HCT116 (cell line): ENCODE results near the gene C2orf92. TPM values are rescaled to one million over a fixed set of nuclear protein-coding genes. Genes with fewer than 3 reads are reported as not detected.
"Not testable (repeated sequence)": the region's sequence is repeated elsewhere in the genome, so short reads cannot be mapped to it uniquely, and the experiment has no call there.

ENCODE experiments used
- ATAC-seq: fragments of 200-7000 bp; cut with Tn5 transposase; 2 replicates; pipeline ENCODE4 v1.9.1; 2020; ENCODE audit warnings: mild to moderate bottlenecking, moderate library complexity
- BruUV-seq: library from RNA; stranded (reverse); fragments of 400-500 nt; replicated peaks from 2 replicates; lab custom pipeline; 2021; lab: Mats Ljungman, UMichigan
- CTCF ChIA-PET: fragments of 300-600 bp; sonication (Branson Sonifier 250); formaldehyde crosslinking; loops from one replicate; lab custom pipeline; 2021; ENCODE audit warnings: antibody characterized with exemption; lab: Charles Lee
- POLR2A ChIA-PET: fragments of 300-600, 350-600 bp; sonication (Branson Sonifier 250); formaldehyde crosslinking; loops from one replicate; lab custom pipeline; 2021; ENCODE audit warnings: antibody characterized with exemption; lab: Charles Lee
- RAD21 ChIA-PET, 2 experiments: fragments of 300-600 bp; sonication (Branson Sonifier 250); formaldehyde crosslinking; loops; one replicate each; lab custom pipeline; 2023; ENCODE audit warnings: low total read pairs in 2 of 2; ENCODE audit not compliant: uncharacterized antibody in 2 of 2, unreplicated experiment in 2 of 2, low non-redundant PET in 1 of 2; lab: Charles Lee
- DNase-seq: peaks from one replicate; pipeline ENCODE4 v3.0.0-alpha.2; 2010; ENCODE audit warnings: low read depth, low spot score
- H2AFZ ChIP-seq: fragments of 200-600 bp; shearing (Covaris generic), sonication (generic); 2 replicates; pipeline ENCODE4 v1.6.1; 2017; ENCODE audit warnings: low read depth, mixed run types, mixed read lengths, antibody characterized with exemption, low read length; ENCODE audit not compliant: poor library complexity, severe bottlenecking
- H3K27ac ChIP-seq: 2 replicates; pipeline ENCODE4 v1.5.1; 2012; ENCODE audit warnings: low read depth, low read length
- H3K27me3 ChIP-seq: fragments of 200-600 bp; sonication (generic); 2 replicates; pipeline ENCODE4 v1.6.1; 2016; ENCODE audit warnings: mixed run types, low read length, mixed read lengths; ENCODE audit not compliant: insufficient read depth
- H3K36me3 ChIP-seq, 2 experiments: fragments of 200-500 bp in 1 of 2; fragments of 200-600 bp in 1 of 2; sonication (Bioruptor generic) in 1 of 2; sonication (generic) in 1 of 2; 2 replicates each; pipeline versions ENCODE4 v1.5.1 to v1.6.1; 2014 to 2016; ENCODE audit warnings: low read length in 2 of 2, inconsistent platforms in 1 of 2, mixed read lengths in 1 of 2, mixed run types in 1 of 2; ENCODE audit not compliant: insufficient read depth in 2 of 2, control insufficient read depth in 1 of 2
- H3K4me1 ChIP-seq, 2 experiments: fragments of 200-600 bp in 1 of 2; sonication (generic) in 1 of 2; 2 replicates each; pipeline versions ENCODE4 v1.5.1 to v1.6.1; 2012 to 2017; ENCODE audit warnings: low read length in 2 of 2, inconsistent platforms in 1 of 2, mild to moderate bottlenecking in 1 of 2, mixed read lengths in 1 of 2, mixed run types in 1 of 2, moderate library complexity in 1 of 2; ENCODE audit not compliant: insufficient read depth in 2 of 2, control insufficient read depth in 1 of 2
- H3K4me2 ChIP-seq: fragments of 200-600 bp; sonication (generic); 2 replicates; pipeline ENCODE4 v1.6.1; 2017; ENCODE audit warnings: mixed run types, low read length, mixed read lengths
- H3K4me3 ChIP-seq, 2 experiments: fragments of 200-600 bp in 1 of 2; sonication (generic) in 1 of 2; replicated peaks in 1 of 2; 2 replicates each; pipeline ENCODE4 v1.5.1; 2011 to 2016; ENCODE audit warnings: low read length in 2 of 2, control low read depth in 1 of 2, low read depth in 1 of 2, mild to moderate bottlenecking in 1 of 2, mixed read lengths in 1 of 2, mixed run types in 1 of 2
- H3K79me2 ChIP-seq: fragments of 200-600 bp; sonication (generic); 2 replicates; pipeline ENCODE4 v1.6.1; 2017; ENCODE audit warnings: mild to moderate bottlenecking, mixed run types, low read length, moderate library complexity, mixed read lengths; ENCODE audit not compliant: insufficient read depth
- H3K9ac ChIP-seq: fragments of 200-600 bp; sonication (generic); 2 replicates; pipeline ENCODE4 v1.6.1; 2016; ENCODE audit warnings: low read length, mixed read lengths
- H3K9me2 ChIP-seq: fragments of 200-600 bp; sonication (generic), shearing (Covaris generic); 2 replicates; pipeline ENCODE4 v1.6.1; 2017; ENCODE audit warnings: mixed run types, mild to moderate bottlenecking, moderate library complexity; ENCODE audit not compliant: insufficient read depth
- H3K9me3 ChIP-seq, 2 experiments: fragments of 200-500 bp in 1 of 2; fragments of 200-600 bp in 1 of 2; sonication (Bioruptor generic) in 1 of 2; sonication (generic) in 1 of 2; 2 replicates each; pipeline ENCODE4 v1.6.1; 2014 to 2017; ENCODE audit warnings: low read length in 2 of 2, mixed read lengths in 2 of 2, inconsistent platforms in 1 of 2, low read depth in 1 of 2, mild to moderate bottlenecking in 1 of 2, mixed run types in 1 of 2, moderate library complexity in 1 of 2; ENCODE audit not compliant: control insufficient read depth in 1 of 2, insufficient read depth in 1 of 2
- H4K20me1 ChIP-seq: fragments of 200-600 bp; sonication (generic), shearing (Covaris generic); 2 replicates; pipeline ENCODE4 v1.6.1; 2017; ENCODE audit warnings: mixed run types, mild to moderate bottlenecking, moderate library complexity; ENCODE audit not compliant: insufficient read depth
- EZH2 ChIP-seq: fragments of 200-600 bp; sonication (generic); IDR thresholded peaks from 2 replicates; pipeline ENCODE4 v1.6.1; 2017; ENCODE audit warnings: antibody characterized with exemption, mixed run types
- POLR2A ChIP-seq: IDR thresholded peaks from 2 replicates; pipeline ENCODE4 v1.7.0; 2011; ENCODE audit warnings: borderline replicate concordance; ENCODE audit not compliant: insufficient read depth, insufficient read length; ENCODE audit errors: extremely low read depth
- POLR2AphosphoS5 ChIP-seq: IDR thresholded peaks from 2 replicates; pipeline ENCODE4 v1.6.1; 2011; ENCODE audit warnings: mild to moderate bottlenecking, low read depth, low read length, moderate library complexity
- RAD21 ChIP-seq: IDR thresholded peaks from 2 replicates; pipeline ENCODE4 v1.6.1; 2012; ENCODE audit warnings: low read depth, mild to moderate bottlenecking
- REST ChIP-seq: IDR thresholded peaks from 2 replicates; pipeline ENCODE4 v1.6.1; 2012; ENCODE audit warnings: low read depth
- SP1 ChIP-seq: IDR thresholded peaks from 2 replicates; pipeline ENCODE4 v1.6.1; 2012; ENCODE audit warnings: low read depth
- SRF ChIP-seq: IDR thresholded peaks from 2 replicates; pipeline ENCODE4 v1.6.1; 2012; ENCODE audit warnings: low read depth
- TCF7L2 ChIP-seq: IDR thresholded peaks from 2 replicates; pipeline ENCODE4 v1.7.0; 2011; ENCODE audit warnings: borderline replicate concordance, inconsistent platforms; ENCODE audit not compliant: insufficient read depth, insufficient read length; ENCODE audit errors: extremely low read depth
- intact Hi-C: fragments of 100-400 bp; cut with micrococcal nuclease; formaldehyde crosslinking; loops from 2 replicates; pipeline ENCODE4 v1.10.0; 2022
- total RNA-seq: library from RNA; stranded (reverse); gene quantifications from one replicate; pipeline ENCODE4 v1.2.1, GENCODE V29; 2021; ENCODE audit not compliant: unreplicated experiment

The C2orf92 gene
- total RNA-seq, 1 experiment from 2014 or later = 3.0 TPM

GRCh38 chr2:97711394-97711711, 41.8 kb downstream of the C2orf92 start:
- no peaks in the 10 kb centered on the region for H3K79me2 ChIP-seq
- no peaks in the 10 kb centered on the region for H3K9me2 ChIP-seq
- no peak for ATAC-seq
- RAD21 ChIA-PET = no interaction called here
- no peak overlapping the region for H3K9ac ChIP-seq
- peaks cover 0 to 6% of the 10 kb centered on the region in 2 experiments; a peak in 2 of 4 replicates for H3K4me1 ChIP-seq
- H4K20me1 ChIP-seq = no peaks in the 10 kb centered on the region
- DNase-seq = no peak
- no peak overlapping the region for H3K4me2 ChIP-seq
- no peak overlapping the region for H3K4me3 ChIP-seq
- no peak for TF ChIP-seq SP1
- TF ChIP-seq POLR2AphosphoS5 = no peak
- TF ChIP-seq RAD21 = no peak
- TF ChIP-seq POLR2A = no peak
- TF ChIP-seq TCF7L2 = no peak
- no peak for TF ChIP-seq REST
- no peak for TF ChIP-seq EZH2
- no peak for TF ChIP-seq SRF
- TF ChIP-seq, all 23 proteins: peak for 0
- ChIA-PET POLR2A (no interaction called here), CTCF (interaction anchor here (2.0 kb wide), 1 partner anchor 558 kb away, joined by 8 read pairs; no protein-coding TSS in a partner anchor)
- H3K27me3 ChIP-seq = no peaks in the 10 kb centered on the region
- intact Hi-C loops = no loop called here
- BruUV-seq = no TSS peak
- H3K9me3 ChIP-seq = no peaks in the 10 kb centered on the region
- H3K36me3 ChIP-seq = no peaks in the 10 kb centered on the region
- no peak overlapping the region for H2AFZ ChIP-seq
- H3K27ac ChIP-seq = no peak overlapping the region

GRCh38 chr2:97712175-97712574, 42.7 kb downstream of the C2orf92 start:
- H3K9ac ChIP-seq, H3K4me1 ChIP-seq, DNase-seq, H3K36me3 ChIP-seq, ATAC-seq, H2AFZ ChIP-seq, H3K9me3 ChIP-seq, H3K27ac ChIP-seq, H3K4me3 ChIP-seq, RAD21 ChIA-PET, POLR2A ChIA-PET, H3K79me2 ChIP-seq, intact Hi-C loops, H3K4me2 ChIP-seq, CTCF ChIA-PET, H3K9me2 ChIP-seq, H3K27me3 ChIP-seq, BruUV-seq, H4K20me1 ChIP-seq: not testable (repeated sequence)
